Panc1 (cell line): ENCODE data around the gene ATXN7L1. TPM values are rescaled to one million over a fixed set of nuclear protein-coding genes. Genes with fewer than 3 reads are reported as not detected.

Experiments
- ATAC-seq: fragments of 200-7000 bp; cut with Tn5 transposase; 2 replicates; pipeline ENCODE4 v1.9.1; 2020; ENCODE audit warnings: mild to moderate bottlenecking, moderate library complexity
- BruUV-seq: library from RNA; stranded (reverse); fragments of 400-500 nt; replicated peaks from 2 replicates; lab custom pipeline; 2021; lab: Mats Ljungman, UMichigan
- CTCF ChIA-PET: fragments of 300-600 bp; sonication (Branson Sonifier 250); formaldehyde crosslinking; loops from one replicate; lab custom pipeline; 2022; ENCODE audit warnings: antibody characterized with exemption; lab: Charles Lee
- POLR2A ChIA-PET: fragments of 300-600 bp; sonication (Branson Sonifier 250); formaldehyde crosslinking; loops from one replicate; lab custom pipeline; 2022; ENCODE audit warnings: antibody characterized with exemption; lab: Charles Lee
- DNase-seq: peaks from one replicate; pipeline ENCODE4 v3.0.0-alpha.2; 2010; ENCODE audit warnings: low read depth, low spot score
- H3K27ac ChIP-seq: 2 replicates; pipeline ENCODE4 v1.5.1; 2011; ENCODE audit warnings: mild to moderate bottlenecking, low read length, inconsistent platforms
- H3K27me3 ChIP-seq: fragments of 200-500 bp; sonication (Bioruptor generic); 2 replicates; pipeline ENCODE4 v1.6.0; 2014; ENCODE audit warnings: low read length, inconsistent platforms; ENCODE audit not compliant: control insufficient read depth, insufficient read depth
- H3K36me3 ChIP-seq: fragments of 200-500 bp; sonication (Bioruptor generic); 2 replicates; pipeline ENCODE4 v1.5.1; 2014; ENCODE audit warnings: inconsistent platforms, mild to moderate bottlenecking, low read length, moderate library complexity; ENCODE audit not compliant: control insufficient read depth, insufficient read depth
- H3K4me1 ChIP-seq: 2 replicates; pipeline ENCODE4 v1.5.1; 2011; ENCODE audit warnings: inconsistent platforms, mild to moderate bottlenecking, low read length, moderate library complexity; ENCODE audit not compliant: control insufficient read depth, insufficient read depth
- H3K4me3 ChIP-seq, 2 experiments: 2 replicates each; pipeline ENCODE4 v1.5.1; 2011 to 2012; ENCODE audit warnings: low read depth in 2 of 2, low read length in 2 of 2, mild to moderate bottlenecking in 2 of 2, inconsistent platforms in 1 of 2, moderate library complexity in 1 of 2
- H3K9me3 ChIP-seq: fragments of 200-500 bp; sonication (Bioruptor generic); 2 replicates; pipeline ENCODE4 v1.5.1; 2014; ENCODE audit warnings: low read depth, mild to moderate bottlenecking, inconsistent platforms, low read length, moderate library complexity; ENCODE audit not compliant: control insufficient read depth, insufficient read depth
- CTCF ChIP-seq: fragments of 450-650 bp; IDR thresholded peaks from 2 replicates; pipeline ENCODE4 v1.5.1; 2017; ENCODE audit warnings: mild to moderate bottlenecking
- POLR2AphosphoS5 ChIP-seq: IDR thresholded peaks from 2 replicates; pipeline ENCODE4 v1.6.1; 2012; ENCODE audit warnings: mild to moderate bottlenecking, low read depth, low read length, moderate library complexity
- REST ChIP-seq, 2 experiments: IDR thresholded peaks; 2 replicates each; pipeline ENCODE4 v1.6.1; 2011 to 2012; ENCODE audit warnings: low read depth in 2 of 2, control low read depth in 1 of 2, low read length in 1 of 2, mild to moderate bottlenecking in 1 of 2, moderate library complexity in 1 of 2; ENCODE audit not compliant: insufficient read depth in 1 of 2
- SIN3A ChIP-seq: IDR thresholded peaks from 2 replicates; pipeline ENCODE4 v1.6.1; 2012; ENCODE audit warnings: low read depth, mild to moderate bottlenecking, low read length, moderate library complexity, borderline replicate concordance; ENCODE audit not compliant: insufficient read depth
- TCF7L2 ChIP-seq: IDR thresholded peaks from 2 replicates; pipeline ENCODE4 v1.6.1; 2011; ENCODE audit warnings: mild to moderate bottlenecking, low read depth, low read length, inconsistent platforms
- in situ Hi-C: cut with HindIII; loops from 2 replicates; pipeline ENCODE4 v1.10.0; 2016; ENCODE audit warnings: low sequenced_read_pairs, low pct_unique_long_range_greater_than_20kb
- intact Hi-C: fragments of 100-400 bp; cut with micrococcal nuclease; formaldehyde crosslinking; loops from one replicate; pipeline ENCODE4 v1.10.0; 2022; ENCODE audit not compliant: unreplicated experiment
- total RNA-seq: library from RNA; stranded (reverse); gene quantifications from one replicate; pipeline ENCODE4 v1.2.1, GENCODE V29; 2021; ENCODE audit not compliant: unreplicated experiment

The ATXN7L1 gene
- total RNA-seq, 1 experiment from 2014 or later, result 10.8 TPM

- Histone ChIP-seq H3K36me3 (no peaks in the 10 kb centered on the region), H3K27me3 (no peaks in the 10 kb centered on the region), H3K4me1 (no peaks in the 10 kb centered on the region), H3K9me3 (no peaks in the 10 kb centered on the region), H3K27ac (no peak overlapping the region), H3K4me3 (no peak overlapping the region)
- ATAC-seq (no peak), DNase-seq (no peak)
- in situ Hi-C loops, result no loop called here
- intact Hi-C loops, result no loop called here
- TF ChIP-seq REST (IDR thresholded peaks at IDR 0.05; ENCODE audit: insufficient read depth in 1 of 2, low read depth in 2 of 2, low read length in 1 of 2), result no peak
- no peak for TF ChIP-seq CTCF
- TF ChIP-seq SIN3A, result no peak
- no peak for TF ChIP-seq POLR2AphosphoS5
- TF ChIP-seq TCF7L2, result no peak
- ChIA-PET POLR2A (no interaction called here), CTCF (no interaction called here)
- BruUV-seq, result no TSS peak
These were observed 154.8 kb downstream of the ATXN7L1 start for GRCh38 chr7:105721571-105722104.

- Histone ChIP-seq H3K4me3 (no peak overlapping the region), H3K36me3 (no peaks in the 10 kb centered on the region), H3K4me1 (no peaks in the 10 kb centered on the region), H3K27ac (no peak overlapping the region), H3K9me3 (no peaks in the 10 kb centered on the region), H3K27me3 (no peaks in the 10 kb centered on the region)
- BruUV-seq, result no TSS peak
- in situ Hi-C loops, result no loop called here
- ATAC-seq (no peak), DNase-seq (no peak)
- ChIA-PET CTCF (no interaction called here), POLR2A (no interaction called here)
- intact Hi-C loops, result no loop called here
- TF ChIP-seq REST (IDR thresholded peaks at IDR 0.05; ENCODE audit: insufficient read depth in 1 of 2, low read depth in 2 of 2, low read length in 1 of 2) (no peak), CTCF (no peak), SIN3A (no peak)
These were observed 156.5 kb downstream of the ATXN7L1 start for GRCh38 chr7:105719919-105720318.
